Activated CD8-positive, alpha-beta T cell treated with anti-CD3 and anti-CD28 coated beads, Interleukin-2, amount 10 ng/mL, durations not matched to agents 7 days and 5 days (primary cell): ENCODE measurements around the gene KLHL26. TPM values are rescaled to one million over a fixed set of nuclear protein-coding genes. Genes with fewer than 3 reads are reported as not detected.
A peak's percentile ranks its signal among the peaks of the same experiment; 100 is the strongest.
"Not testable (repeated sequence)": the region's sequence is repeated elsewhere in the genome, so short reads cannot be mapped to it uniquely, and the experiment has no call there.

ENCODE experiments used
- ATAC-seq: fragments of 150-1000 bp; cut with Tn5 transposase; one replicate; pipeline ENCODE4 v1.10.0; 2021; ENCODE audit warnings: moderate library complexity
- CTCF ChIA-PET: fragments of 350-600 bp; sonication (Branson Sonifier 250); formaldehyde crosslinking; loops from one replicate; lab custom pipeline; 2021; ENCODE audit warnings: antibody characterized with exemption; lab: Charles Lee
- POLR2A ChIA-PET: fragments of 350-600 bp; sonication (Branson Sonifier 250); formaldehyde crosslinking; loops from one replicate; lab custom pipeline; 2021; ENCODE audit warnings: antibody characterized with exemption; lab: Charles Lee
- DNase-seq: peaks from one replicate; pipeline ENCODE4 v3.0.0-alpha.2; 2020
- H3K27ac Mint-ChIP-seq: one replicate; pipeline ENCODE4 v1.8.0; 2021; ENCODE audit warnings: mild to moderate bottlenecking, mixed read lengths
- H3K27me3 Mint-ChIP-seq: one replicate; pipeline ENCODE4 v1.8.0; 2021; ENCODE audit warnings: low read depth, mixed read lengths
- H3K36me3 Mint-ChIP-seq: one replicate; pipeline ENCODE4 v1.8.0; 2021; ENCODE audit warnings: low read depth, mixed read lengths
- H3K4me1 Mint-ChIP-seq: one replicate; pipeline ENCODE4 v1.8.0; 2021; ENCODE audit warnings: low read depth, mixed read lengths
- H3K4me3 Mint-ChIP-seq: one replicate; pipeline ENCODE4 v1.8.0; 2021; ENCODE audit warnings: mild to moderate bottlenecking, mixed read lengths
- H3K9me3 Mint-ChIP-seq: one replicate; pipeline ENCODE4 v1.8.0; 2022; ENCODE audit warnings: mixed read lengths; ENCODE audit not compliant: insufficient read depth
- total RNA-seq, 2 experiments: library from RNA; stranded (reverse); gene quantifications; one replicate each; pipeline ENCODE4 v1.2.3, GENCODE V29; 2021

Gene KLHL26, protein sequence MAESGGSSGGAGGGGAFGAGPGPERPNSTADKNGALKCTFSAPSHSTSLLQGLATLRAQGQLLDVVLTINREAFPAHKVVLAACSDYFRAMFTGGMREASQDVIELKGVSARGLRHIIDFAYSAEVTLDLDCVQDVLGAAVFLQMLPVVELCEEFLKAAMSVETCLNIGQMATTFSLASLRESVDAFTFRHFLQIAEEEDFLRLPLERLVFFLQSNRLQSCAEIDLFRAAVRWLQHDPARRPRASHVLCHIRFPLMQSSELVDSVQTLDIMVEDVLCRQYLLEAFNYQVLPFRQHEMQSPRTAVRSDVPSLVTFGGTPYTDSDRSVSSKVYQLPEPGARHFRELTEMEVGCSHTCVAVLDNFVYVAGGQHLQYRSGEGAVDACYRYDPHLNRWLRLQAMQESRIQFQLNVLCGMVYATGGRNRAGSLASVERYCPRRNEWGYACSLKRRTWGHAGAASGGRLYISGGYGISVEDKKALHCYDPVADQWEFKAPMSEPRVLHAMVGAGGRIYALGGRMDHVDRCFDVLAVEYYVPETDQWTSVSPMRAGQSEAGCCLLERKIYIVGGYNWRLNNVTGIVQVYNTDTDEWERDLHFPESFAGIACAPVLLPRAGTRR
- 10 to 100 TPM; 13.2 to 13.4 TPM for total RNA-seq

DNA sequence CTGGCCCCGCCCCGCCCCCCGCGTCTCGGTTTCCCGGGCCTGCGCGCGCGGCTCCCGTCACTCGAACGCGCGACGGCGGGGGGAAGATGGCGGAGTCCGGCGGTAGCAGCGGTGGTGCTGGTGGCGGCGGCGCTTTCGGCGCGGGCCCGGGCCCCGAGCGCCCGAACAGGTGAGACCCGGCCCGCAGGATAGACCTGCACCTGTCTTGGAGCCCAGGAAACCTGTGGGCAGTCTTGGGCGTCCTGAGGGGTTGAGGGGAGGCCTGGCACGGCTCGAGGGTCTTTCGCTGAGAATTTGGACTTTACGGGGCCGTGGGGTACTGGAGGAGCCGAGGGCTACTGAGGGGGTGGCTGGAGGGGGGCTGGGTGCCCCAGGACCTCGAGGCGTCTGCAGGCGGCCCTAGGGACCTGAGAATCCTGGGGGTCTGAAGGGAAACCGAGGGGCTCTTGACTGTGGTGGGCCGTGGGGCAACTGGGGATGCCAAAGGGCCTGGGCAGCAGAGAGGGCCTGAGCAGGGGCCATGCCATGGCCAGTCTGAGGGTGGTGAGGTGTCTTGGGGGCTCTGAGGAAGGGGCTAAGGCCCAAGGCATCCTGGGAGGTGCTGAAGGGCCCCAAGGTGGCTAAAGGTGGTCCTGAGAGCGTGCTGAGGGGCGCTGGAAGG is at the start of gene KLHL26:
Gene KLHL26 (plus strand): TSS at position 60 of the 661 bp plus-strand sequence. CDS start 27 bp downstream, at position 87.
- peaks cover 22% of the 10 kb centered on the region for H3K4me1 Mint-ChIP-seq
- no peak for DNase-seq
- H3K9me3 Mint-ChIP-seq = no peaks in the 10 kb centered on the region

DNA sequence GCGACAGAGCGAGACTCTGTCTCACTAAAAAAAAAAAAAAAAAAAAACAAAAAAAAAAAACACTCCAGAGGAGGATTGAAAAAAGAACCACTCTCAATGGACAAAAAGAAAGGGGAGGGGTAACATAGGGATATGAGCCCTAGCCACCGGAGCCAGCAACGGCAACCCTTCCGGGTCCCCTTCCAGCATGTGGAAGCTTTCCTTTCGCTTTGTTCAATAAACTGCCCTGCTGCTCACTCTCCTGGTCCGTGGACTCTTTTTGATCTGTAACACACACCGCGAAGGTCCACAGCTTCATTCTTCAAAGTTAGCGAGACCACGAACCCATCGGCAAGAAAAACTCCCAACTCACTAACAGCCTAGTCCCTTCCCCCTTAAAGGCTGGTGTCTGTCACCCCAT is 49.3 kb upstream of the KLHL26 start:
- CTCF ChIA-PET = interaction anchor here (0.8 to 5.4 kb wide), 16 partner anchors 9 to 331 kb away, joined by 3 to 56 read pairs (median 4); partner anchors contain the start of genes COPE, DDX49, ELL and FKBP8
- POLR2A ChIA-PET = interaction anchor here (1.1 to 6.3 kb wide), 6 partner anchors 16 to 85 kb away, joined by 3 to 82 read pairs (median 20); partner anchors contain the start of genes ELL, FKBP8, KXD1 and UBA52
- no peak for DNase-seq

More for the DNA sequence above, at the start of gene KLHL26:
- CTCF ChIA-PET = no interaction called here
- no peaks in the 10 kb centered on the region for H3K36me3 Mint-ChIP-seq
- ATAC-seq = no peak
- peak within 1 kb of the TSS; percentile 85 for H3K4me3 Mint-ChIP-seq
- POLR2A ChIA-PET = no interaction called here
- H3K27me3 Mint-ChIP-seq = peaks cover 9% of the 10 kb centered on the region
- H3K27ac Mint-ChIP-seq = peak within 1 kb of the TSS; percentile 87

DNA sequence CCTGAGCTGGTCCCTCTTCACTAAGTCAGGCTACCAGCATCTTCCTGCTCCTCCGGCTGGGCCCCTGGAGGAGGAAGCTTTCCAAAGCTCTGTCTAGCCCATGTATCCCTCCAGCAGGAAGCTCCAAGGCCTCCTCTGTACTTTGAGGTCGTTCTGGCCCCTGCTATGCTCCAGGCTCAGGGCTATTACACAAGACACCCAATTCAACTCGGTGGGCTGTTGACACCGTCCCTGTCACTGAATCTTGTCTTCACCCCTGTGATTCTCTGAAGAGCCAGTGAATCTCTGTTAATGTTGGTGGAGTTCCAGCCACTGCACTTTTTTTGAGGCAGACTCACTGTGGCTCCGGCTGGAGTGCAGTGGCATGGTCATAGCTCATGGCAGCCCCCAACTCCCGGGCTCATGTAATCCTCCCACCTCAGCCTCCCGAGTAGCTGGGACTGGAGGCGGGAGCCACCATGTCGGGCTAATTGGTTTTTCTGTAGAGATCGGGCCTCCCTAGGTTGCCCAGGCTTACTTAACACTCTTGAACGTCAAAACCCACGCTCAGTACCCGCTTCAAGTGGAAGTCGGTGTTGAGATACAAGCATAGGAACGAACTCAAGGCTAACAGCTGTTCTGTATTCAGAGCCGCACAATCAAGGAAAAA is 48.7 kb upstream of the KLHL26 start:
- Mint-ChIP-seq H3K4me1 (peaks cover 44% of the 10 kb centered on the region), H3K36me3 (peaks cover 19% of the 10 kb centered on the region), H3K9me3 (no peaks in the 10 kb centered on the region), H3K27ac (peak overlapping the region; percentile 96), H3K27me3 (no peaks in the 10 kb centered on the region), H3K4me3 (peak overlapping the region; percentile 83)
- POLR2A ChIA-PET = interaction anchor here (0.6 to 6.3 kb wide), 12 partner anchors 8 to 262 kb away, joined by 3 to 82 read pairs (median 4); partner anchors contain the start of genes ELL, FKBP8, KXD1 and UBA52
- ATAC-seq = no peak
- peak; percentile 33 for DNase-seq
- CTCF ChIA-PET = interaction anchor here (0.7 to 5.4 kb wide), 22 partner anchors 9 to 331 kb away, joined by 3 to 56 read pairs (median 4); partner anchors contain the start of genes COPE, DDX49, ELL and FKBP8

More for the DNA sequence above, 49.3 kb upstream of the KLHL26 start:
- H3K36me3 Mint-ChIP-seq = peaks cover 19% of the 10 kb centered on the region
- peak overlapping the region; percentile 83 for H3K4me3 Mint-ChIP-seq
- ATAC-seq = no peak
- H3K27me3 Mint-ChIP-seq = no peaks in the 10 kb centered on the region
- peak overlapping the region; percentile 96 for H3K27ac Mint-ChIP-seq
- no peaks in the 10 kb centered on the region for H3K9me3 Mint-ChIP-seq
- H3K4me1 Mint-ChIP-seq = peaks cover 44% of the 10 kb centered on the region

- Mint-ChIP-seq H3K4me3 (peak within 1 kb of the TSS; percentile 83), H3K36me3 (peaks cover 19% of the 10 kb centered on the region), H3K27me3 (no peaks in the 10 kb centered on the region), H3K4me1 (peaks cover 47% of the 10 kb centered on the region), H3K27ac (peak within 1 kb of the TSS; percentile 96), H3K9me3 (no peaks in the 10 kb centered on the region)
- ATAC-seq (peak; percentile 79), DNase-seq (peak; percentile 93)
- CTCF ChIA-PET = interaction anchor here (0.7 to 5.4 kb wide), 27 partner anchors 10 to 330 kb away, joined by 3 to 56 read pairs (median 4); partner anchors contain the start of genes COPE, DDX49, ELL and FKBP8
- POLR2A ChIA-PET = interaction anchor here (0.6 to 6.3 kb wide), 17 partner anchors 8 to 331 kb away, joined by 3 to 82 read pairs (median 4); partner anchors contain the start of genes COPE, DDX49, ELL and FKBP8
Measured at GRCh38 chr19:18588611-18589379, 48.0 kb upstream of the KLHL26 start, which contains the start of gene REX1BD. TSS of gene REX1BD (plus strand) at chr19:18588798. CDS start at chr19:18588802, 4 bp downstream.

DNA sequence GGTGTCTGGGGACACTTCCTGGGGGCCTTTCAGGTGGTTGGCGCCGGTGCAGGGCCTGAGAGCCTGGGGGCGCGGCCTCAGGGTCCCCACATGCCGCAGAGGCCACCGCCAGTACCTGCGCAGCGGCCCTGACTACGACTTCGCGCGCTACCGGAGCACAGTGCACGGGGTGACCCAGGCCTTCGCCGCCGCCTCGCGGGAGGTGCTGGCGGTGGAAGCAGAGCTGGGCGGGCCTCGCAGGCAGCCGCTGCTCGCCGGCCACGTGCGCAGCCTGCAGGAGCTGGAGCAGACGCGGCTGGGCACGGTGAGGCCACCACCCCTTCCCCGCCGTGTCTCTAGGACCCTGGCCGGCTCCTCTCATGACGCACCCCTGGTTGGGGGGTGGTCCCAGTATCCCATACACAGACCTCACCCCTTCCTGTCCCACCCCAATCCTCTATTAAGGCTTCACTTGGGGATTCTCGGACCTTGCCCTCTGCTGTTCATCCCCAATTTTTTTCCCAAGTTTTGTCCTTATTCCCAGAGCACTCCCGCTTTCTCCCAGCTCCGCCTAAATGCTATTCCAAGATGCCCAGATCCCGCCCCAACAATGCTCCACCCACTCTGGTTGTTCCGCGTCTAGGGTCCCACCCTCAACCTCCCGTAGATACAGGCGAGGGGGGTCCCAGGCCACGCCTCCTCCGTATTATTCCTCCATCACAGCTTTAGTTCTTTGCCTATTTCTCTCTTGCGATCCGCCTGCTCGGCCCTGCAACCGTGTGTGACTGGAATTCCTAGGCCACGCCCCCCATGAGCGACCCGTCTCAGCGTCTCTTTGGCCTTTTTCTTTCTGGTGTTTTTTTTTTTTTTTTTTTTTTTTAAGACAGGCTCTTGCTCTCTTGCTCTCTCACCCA is 47.2 kb upstream of the KLHL26 start:
- peaks cover 19% of the 10 kb centered on the region for H3K36me3 Mint-ChIP-seq
- ATAC-seq = peak; percentile 72
- peak; percentile 86 for DNase-seq
- peak overlapping the region; percentile 83 for H3K4me3 Mint-ChIP-seq
- H3K27me3 Mint-ChIP-seq = peaks cover under 1% of the 10 kb centered on the region
- ChIA-PET POLR2A (interaction anchor here (0.6 to 6.3 kb wide), 13 partner anchors 9 to 330 kb away, joined by 3 to 82 read pairs (median 4); partner anchors contain the start of genes COPE, DDX49, ELL and FKBP8), CTCF (interaction anchor here (0.7 to 5.4 kb wide), 24 partner anchors 10 to 329 kb away, joined by 3 to 56 read pairs (median 4); partner anchors contain the start of genes COPE, DDX49, ELL and FKBP8)
- H3K27ac Mint-ChIP-seq = peak overlapping the region; percentile 96
- peaks cover 49% of the 10 kb centered on the region for H3K4me1 Mint-ChIP-seq
- H3K9me3 Mint-ChIP-seq = no peaks in the 10 kb centered on the region

DNA sequence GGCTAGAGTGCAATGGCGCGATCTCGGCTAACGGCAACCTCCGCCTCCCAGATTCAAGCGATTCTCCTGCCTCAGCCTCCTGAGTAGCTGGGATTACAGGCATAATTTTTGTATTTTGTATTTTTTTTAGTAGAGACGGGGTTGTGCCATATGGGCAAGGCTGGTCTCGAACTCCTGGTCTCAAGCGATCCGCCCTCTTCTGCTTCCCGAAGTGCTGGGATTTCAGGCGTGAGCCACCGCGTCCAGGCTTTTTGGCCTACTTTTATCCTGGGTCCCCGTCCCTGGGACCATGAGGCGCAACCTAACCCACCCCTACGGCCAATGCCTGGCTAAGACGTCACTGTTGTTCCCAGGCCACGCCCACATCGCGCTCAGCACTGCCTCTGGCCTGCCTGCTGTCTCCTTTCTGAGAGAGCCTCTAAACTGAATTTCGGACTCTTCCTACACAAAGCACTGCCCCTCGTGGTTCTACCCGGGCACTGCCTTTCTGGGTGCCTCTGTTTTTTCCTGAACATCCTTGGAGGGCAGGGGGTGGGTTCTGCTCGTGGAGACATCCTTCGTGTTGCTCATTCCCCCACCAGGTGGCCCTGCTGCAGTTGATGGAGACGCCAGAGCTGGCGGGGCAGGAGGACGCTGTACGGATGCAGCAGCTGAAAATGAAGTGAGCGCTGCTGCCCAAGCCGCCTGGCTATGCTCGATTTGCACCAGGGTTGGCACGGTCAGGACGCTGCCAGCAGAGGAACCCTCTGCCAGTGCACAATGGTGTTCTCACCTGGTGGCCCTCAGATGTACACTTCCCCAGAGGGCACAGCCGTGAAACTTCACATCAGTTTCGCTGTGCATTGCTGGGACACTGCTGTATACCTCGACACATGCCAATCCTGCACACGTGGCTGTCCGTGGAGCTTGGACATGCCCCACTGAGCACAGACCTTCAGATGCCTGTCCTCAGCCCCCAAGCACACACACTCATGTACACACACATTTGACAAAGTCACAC is 46.3 kb upstream of the KLHL26 start:
- ATAC-seq = no peak

DNA sequence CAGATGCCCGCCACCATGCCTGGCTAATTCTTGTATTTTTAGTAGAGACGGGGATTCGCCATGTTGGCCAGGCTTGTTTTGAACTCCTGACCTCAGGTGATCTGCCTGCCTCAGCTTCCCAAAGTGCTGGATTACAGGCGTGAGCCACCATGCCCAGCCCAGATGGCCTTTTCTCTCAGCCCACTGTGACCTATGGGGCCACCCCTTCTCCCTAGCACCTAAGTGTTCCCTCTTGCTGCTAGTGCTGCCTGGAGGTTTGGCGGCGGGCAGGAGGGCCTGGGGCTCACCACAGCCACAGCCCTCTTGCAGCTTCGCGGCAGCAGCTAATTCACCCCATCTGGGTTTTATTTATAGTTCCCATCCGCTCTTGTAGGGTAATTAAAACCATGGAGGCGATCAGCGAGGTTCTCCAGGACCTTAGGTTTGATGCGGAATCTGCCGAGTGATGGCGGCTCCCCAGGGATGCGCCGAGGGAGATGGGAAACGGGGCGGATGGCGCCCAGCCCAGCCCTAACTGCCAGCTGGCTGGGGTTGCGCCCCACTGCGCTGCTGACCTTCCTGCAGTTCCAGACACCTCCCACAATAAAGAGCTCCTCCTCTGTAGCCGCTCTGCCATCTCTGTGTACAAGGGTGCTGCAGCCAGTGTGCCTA is 45.0 kb upstream of the KLHL26 start:
- peaks cover 19% of the 10 kb centered on the region for H3K36me3 Mint-ChIP-seq
- no peak for ATAC-seq
- CTCF ChIA-PET = interaction anchor here (1.0 to 2.6 kb wide), 4 partner anchors 11 to 84 kb away, joined by 3 to 14 read pairs (median 8); partner anchors contain the start of genes ELL and KXD1
- peak overlapping the region; percentile 39 for H3K27ac Mint-ChIP-seq
- H3K4me3 Mint-ChIP-seq = no peak overlapping the region
- no peaks in the 10 kb centered on the region for H3K9me3 Mint-ChIP-seq
- peaks cover 37% of the 10 kb centered on the region for H3K4me1 Mint-ChIP-seq
- POLR2A ChIA-PET = interaction anchor here (2.7 kb wide), 1 partner anchor 20 kb away, joined by 9 read pairs; the partner anchor contains the start of gene UBA52
- DNase-seq = no peak
- H3K27me3 Mint-ChIP-seq = peaks cover 2% of the 10 kb centered on the region

More for the DNA sequence above, 46.3 kb upstream of the KLHL26 start:
- H3K4me1 Mint-ChIP-seq = peaks cover 44% of the 10 kb centered on the region
- H3K4me3 Mint-ChIP-seq = peak overlapping the region; percentile 83
- ChIA-PET CTCF (interaction anchor here (1.2 to 3.7 kb wide), 4 partner anchors 13 to 70 kb away, joined by 3 to 51 read pairs (median 16); partner anchors contain the start of genes ELL and KXD1), POLR2A (interaction anchor here (1.3 to 6.3 kb wide), 2 partner anchors 19 to 91 kb away, joined by 3 to 82 read pairs; partner anchors contain the start of gene UBA52)
- H3K27ac Mint-ChIP-seq = peak overlapping the region; percentile 34
- H3K9me3 Mint-ChIP-seq = no peaks in the 10 kb centered on the region
- peaks cover 2% of the 10 kb centered on the region for H3K27me3 Mint-ChIP-seq
- peaks cover 19% of the 10 kb centered on the region for H3K36me3 Mint-ChIP-seq
- DNase-seq = no peak

DNA sequence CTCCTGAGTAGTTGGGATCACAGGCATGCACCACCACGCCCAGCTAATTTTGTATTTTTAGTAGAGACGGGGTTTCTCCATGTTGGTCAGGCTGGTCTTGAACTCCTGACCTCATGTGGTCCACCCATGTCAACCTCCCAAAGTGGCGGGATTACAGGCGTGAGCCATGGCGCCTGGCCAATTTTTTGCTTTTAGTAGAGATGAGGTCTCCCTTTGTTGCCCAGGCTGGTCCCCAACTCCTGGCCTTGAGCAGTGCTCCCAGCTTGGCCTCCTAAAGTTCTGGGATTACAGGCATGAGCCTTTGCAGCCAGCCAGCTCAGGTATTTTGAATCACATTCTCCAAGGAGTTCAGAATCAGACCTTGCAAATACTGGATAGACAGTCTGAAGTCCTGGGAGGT is 44.1 kb upstream of the KLHL26 start:
- Mint-ChIP-seq H3K36me3 (peaks cover 19% of the 10 kb centered on the region), H3K4me1 (peaks cover 34% of the 10 kb centered on the region)
- not testable (repeated sequence) for H3K27ac Mint-ChIP-seq, H3K27me3 Mint-ChIP-seq, DNase-seq, H3K4me3 Mint-ChIP-seq, ATAC-seq, H3K9me3 Mint-ChIP-seq
- CTCF ChIA-PET = interaction anchor here (1.5 to 2.6 kb wide), 4 partner anchors 72 to 255 kb away, joined by 5 to 23 read pairs (median 14); partner anchors contain the start of gene ELL
- POLR2A ChIA-PET = interaction anchor here (2.7 kb wide), 1 partner anchor 21 kb away, joined by 9 read pairs; the partner anchor contains the start of gene UBA52
